ENCODE measurements around the gene KIF26B.

KIF26B gene

DNA sequence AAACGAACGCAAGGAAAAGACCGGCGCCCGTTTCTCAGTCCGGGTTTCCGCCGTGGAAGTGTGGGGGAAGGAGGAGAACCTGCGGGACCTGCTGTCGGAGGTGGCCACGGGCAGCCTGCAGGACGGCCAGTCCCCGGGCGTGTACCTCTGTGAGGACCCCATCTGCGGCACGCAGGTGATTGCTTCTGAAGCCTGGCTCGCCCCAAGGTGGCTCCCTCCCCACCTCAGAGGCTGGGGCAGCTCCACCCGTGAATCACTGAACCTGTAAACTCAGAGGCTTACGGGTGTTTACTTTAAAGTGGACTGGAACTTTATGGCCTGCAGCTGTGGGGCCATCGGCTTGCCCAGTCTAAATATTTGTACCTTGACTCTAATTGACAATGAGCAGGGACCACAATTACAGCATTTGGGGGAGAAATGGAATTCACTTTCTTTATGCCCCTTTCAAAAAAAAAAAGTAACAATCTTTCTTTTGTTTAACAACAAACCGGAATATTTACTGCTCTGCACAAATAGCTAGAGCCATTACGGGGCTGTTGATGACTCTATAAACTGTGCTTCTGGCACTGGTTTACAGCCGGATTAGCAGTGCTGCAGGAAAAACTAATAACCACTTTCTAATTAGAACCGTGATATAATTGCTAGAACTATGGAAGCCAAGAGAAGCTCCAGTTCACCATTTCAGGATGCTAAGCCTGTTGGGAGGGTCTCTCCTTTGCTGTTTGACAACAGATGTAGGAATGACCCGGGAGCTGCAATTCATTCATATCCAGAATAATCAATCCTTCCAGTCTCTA, 454.8 kb downstream of the KIF26B start:
- peak in 1 of 3 donors; percentile 7 for DNase-seq

DNA sequence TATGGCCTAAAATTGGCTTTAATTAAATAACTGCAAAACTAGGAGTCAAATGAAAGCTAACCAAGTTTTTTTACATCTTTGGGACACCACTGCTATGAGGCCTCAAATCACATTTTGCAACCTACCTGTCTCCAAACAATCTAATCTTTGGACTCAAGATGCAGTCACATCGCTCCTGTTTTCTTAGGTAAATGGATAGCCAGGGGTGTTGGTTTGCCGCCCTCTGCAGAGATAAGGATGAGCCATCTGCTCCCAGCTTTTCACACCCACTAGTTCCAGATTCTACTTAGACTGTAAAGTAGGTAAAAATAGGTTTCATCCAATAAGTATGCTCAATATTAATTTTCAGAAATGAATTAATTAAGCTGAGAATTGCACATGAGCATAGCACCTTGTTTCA, 456.5 kb downstream of the KIF26B start:
- no peak for DNase-seq

DNA sequence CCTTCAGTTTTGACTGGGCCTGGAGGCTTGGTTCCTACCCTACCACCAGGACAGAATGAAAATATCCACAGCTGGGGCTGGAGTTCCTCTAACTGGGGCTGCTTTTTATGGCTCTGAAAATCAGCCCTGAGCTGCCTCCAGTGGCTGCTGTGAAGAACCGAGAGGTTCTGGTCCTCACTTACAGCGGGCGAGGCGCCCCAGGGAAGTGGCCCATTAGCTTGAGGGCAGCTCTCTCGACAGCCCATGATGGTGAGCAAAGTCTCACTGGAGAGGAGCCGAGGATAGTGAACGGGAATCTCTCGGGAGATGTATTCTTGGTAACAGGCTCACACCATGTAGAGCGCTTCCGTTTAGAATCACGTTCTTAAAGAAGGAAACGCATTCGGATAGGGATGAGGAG, 459.7 kb downstream of the KIF26B start:
- no peak for DNase-seq

DNA sequence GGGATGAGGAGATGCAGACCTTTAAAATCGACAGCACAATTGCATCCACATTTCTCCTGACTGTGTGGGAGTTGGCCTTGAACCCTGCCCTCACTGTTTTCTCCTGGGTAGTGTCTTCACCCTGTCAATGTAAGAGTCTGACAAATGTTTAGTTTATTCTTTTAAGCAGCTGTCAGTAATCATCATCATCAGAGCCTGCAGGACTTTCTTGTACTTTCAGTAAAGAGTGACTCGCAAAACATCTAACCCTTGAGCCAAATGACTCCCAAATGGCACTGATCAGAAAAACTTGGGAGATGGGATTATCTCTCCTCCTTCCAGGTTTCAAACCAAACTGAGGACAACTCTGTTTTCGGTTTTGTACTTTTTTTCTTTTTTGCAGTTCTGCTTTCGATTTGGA, 460.2 kb downstream of the KIF26B start:
- DNase-seq, result peak in 2 of 3 donors; percentile 15 to 28

DNA sequence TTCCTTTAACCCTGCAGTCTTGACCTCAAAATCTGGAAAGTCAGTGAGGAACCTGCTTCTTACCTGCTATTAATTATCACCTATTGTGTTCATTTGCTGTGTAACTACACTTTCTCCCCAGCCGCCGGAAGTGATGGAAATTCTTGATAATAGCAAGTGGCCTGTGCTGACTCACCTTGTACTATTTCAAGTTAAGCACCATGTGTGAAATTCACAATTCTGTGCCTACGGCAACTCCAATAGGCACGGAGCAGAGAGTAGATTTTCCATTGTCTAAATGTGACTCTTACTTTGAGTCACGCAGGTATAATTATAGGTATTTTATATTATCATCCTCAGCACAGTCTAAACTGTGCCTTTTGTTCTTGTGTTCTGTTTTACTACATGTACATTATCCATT, 466.8 kb downstream of the KIF26B start:
- DNase-seq, result no peak

DNA sequence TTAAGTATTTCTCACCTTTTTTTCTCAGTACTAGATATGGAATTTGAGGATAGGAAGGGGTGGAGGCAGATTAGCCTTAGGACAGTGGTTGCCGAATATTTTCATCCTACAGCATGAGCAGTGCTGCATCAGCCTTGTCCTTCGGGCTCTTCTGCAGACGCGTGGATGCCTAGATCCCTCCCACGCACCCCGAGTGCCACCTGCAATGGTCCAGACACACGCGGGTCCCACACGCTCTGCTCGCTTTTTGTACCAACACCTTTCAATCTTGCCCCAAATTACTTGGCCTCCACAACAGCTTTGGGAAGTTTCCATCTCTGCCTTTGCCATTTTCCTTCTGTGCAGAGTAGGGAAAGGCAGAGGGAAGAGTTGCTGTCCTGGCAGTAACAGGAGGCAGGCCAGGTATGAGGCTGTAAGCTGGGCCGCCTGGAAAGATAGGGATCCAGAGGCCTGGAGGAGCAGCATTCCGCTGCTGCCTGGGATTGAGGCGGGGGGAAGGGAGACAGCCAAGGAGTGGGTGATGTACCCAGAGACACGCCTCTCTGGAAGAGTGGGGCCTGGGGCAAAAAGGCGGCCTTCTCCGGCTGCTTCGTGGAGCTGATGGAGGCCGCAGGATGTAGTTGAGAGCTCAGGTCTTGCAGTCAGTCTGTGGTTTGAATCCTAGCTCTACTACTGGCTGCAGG, 467.7 kb downstream of the KIF26B start:
- DNase-seq, result no peak

DNA sequence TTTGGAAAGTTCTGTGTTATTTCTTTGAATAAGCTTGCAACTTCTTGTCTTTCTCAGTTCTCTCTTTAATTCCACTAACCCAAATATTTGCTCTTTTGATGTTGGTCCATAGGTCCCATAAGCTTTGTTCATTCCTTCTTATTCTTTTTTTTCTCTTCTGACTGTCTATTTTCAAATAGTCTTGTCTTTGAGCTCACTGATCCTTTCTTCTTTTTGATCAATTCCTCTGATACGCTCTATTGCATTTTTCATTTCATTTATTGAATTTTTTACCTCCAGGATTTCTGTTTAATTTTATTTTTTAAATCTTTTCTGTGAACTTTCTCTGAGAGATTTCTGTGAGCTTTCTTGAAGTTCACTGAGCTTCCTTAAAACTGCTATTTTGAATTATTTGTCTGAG, 486.6 kb downstream of the KIF26B start:
- no peak for DNase-seq

DNA sequence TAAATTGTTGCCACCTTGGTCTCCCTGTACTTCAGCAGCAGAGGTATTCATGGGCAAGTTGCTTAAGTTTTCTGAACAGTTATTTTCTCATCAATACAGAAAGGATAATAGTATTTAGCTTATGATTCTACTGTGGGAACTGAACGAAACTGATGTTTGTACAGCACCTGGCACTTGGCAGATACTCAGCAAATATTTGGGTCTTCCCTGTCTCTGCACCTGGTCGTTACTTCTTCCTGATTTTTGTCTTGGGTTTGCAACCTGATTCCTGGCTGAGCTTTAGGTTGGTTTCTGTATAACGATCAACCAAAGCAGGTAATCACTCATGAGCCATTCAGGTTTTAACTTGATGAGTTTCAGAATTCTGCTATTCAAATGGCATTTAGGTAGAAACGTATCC, 490.6 kb downstream of the KIF26B start:
- DNase-seq, result no peak

DNA sequence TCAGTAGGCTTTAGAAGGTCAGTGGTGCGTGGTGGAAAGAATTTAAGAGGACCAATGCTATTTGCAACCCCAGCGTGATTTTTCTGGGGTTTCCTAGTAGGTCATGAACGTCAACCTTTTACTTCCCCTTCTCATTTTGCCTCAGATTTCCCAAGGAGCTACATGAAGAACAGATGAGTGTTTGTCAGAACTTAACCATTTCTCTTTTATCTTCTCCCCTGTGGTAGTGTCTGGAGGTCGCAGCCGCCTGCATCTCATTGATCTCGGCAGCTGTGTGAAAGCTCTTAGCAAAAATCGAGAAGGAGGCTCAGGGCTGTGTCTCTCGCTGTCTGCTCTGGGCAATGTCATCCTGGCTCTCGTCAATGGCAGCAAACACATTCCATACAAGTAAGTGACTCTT, 491.1 kb downstream of the KIF26B start:
- DNase-seq, result peak; percentile 57 to 63 (median 60)

DNA sequence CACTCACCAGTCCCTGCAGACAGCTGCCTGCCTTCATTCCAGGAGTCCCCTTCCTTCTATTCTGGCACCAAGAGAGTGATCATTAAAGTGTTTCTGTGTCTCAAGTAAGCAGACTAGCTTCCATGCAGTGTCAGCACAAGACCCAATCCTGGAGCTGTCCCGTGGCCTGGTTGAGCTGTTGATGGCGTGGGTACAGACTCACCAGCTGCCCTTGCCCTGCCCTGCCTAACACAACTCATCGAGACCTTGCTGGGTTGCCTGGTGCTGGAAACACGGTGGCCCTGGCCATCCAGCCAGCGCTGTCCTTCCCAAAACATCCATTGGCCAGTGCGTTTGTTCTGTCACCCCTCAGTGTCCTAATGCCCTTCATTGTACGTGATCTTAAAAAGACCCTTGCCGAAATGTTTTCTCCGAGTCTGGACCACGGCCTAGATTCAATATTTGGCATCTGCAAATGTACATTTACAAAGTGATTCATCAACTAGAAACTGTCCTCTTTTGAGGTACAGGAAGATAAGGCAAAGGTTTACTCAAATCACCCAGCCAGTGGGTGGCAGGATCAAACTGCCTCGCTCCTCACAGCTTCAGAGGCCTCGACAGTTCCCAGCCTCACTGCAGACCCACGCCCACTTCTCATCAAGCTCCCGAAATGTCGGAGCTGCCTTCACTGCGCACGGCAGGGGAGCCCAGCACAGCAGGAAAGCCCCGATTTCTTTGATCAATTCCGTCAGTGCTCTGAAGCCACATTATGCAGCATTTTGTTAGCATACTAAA, 494.2 kb downstream of the KIF26B start:
- no peak for DNase-seq

DNA sequence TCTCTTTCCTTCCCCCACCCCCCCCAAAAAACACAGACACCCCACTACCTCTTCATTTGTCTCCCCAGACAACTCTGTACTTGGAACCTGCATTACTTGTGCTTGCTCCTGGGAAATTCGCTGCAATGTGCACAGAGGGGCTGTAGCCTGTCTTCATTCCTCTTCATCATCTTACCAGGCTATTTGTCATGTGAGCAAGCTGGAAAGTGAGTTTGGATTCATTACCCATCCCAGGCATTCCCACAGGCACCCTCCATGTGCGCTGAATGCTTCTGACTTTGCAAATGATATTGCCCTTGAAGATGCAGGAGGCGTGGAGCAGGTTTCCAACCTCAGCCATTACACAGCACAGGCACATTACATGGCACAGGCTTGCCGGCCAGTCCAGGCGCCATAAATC, 494.9 kb downstream of the KIF26B start:
- DNase-seq, result no peak

DNA sequence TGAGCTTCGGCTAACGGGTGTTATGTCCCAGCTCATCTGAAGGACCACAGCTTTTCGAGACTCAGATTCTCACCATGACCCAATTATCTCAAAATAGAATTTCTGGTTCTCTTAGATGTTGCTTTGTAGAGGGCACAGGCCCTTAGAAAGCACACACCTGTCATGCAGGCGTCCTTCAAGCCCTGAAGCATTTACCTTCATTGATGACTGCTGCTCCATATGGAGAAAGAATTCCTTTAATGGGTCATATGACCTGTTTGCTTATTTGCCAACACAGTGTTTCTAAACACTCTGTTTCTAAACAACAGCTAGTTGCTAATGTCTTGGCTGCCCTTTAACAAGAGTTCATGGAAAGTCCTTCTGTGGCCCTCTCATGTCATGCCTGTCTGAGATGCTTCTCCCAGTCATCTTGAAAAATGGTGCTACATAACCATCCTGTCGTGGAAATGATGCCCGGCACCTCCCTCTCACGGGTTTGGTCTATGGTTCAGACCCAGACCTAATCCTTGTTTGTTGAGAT, 495.7 kb downstream of the KIF26B start:
- no peak for DNase-seq

DNA sequence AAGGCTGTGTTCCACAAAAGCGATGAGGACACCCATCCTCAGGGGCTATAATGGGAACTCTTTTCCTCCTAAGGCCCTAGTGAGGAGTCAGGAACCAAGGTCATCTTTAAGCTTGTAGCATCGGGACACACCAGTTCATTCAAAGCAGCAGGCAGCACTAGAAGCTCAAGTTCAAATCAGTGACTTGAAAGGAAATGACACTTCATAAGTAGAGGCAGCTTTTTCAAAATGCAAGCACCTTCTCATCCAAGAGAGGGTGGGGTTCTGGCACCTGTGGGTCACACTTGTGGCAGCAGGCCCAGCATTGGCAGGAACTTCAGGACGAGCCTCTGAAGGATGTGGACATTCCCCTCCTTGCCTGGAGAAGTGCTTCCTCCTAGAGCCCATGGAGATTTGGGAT, 496.3 kb downstream of the KIF26B start:
- DNase-seq, result no peak

DNA sequence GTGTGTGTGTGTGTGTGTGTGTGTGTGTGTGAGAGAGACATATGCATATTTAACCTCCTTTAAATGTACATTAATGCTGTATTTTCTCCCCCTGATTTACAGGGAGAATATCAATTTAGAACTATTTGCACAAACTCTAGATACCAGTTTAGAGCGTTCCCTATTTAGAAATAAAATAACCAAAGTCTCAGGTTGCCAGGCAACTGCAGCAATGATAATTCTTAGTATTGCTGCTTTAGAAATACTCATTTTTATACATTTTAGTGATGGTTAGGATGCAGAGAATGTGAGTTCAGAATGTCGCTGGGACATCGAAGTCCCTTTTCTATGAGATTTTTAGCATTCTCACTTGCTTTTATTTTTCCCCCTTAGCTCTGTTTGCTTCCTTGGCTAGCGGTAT, 497.3 kb downstream of the KIF26B start:
- no peak for DNase-seq

DNA sequence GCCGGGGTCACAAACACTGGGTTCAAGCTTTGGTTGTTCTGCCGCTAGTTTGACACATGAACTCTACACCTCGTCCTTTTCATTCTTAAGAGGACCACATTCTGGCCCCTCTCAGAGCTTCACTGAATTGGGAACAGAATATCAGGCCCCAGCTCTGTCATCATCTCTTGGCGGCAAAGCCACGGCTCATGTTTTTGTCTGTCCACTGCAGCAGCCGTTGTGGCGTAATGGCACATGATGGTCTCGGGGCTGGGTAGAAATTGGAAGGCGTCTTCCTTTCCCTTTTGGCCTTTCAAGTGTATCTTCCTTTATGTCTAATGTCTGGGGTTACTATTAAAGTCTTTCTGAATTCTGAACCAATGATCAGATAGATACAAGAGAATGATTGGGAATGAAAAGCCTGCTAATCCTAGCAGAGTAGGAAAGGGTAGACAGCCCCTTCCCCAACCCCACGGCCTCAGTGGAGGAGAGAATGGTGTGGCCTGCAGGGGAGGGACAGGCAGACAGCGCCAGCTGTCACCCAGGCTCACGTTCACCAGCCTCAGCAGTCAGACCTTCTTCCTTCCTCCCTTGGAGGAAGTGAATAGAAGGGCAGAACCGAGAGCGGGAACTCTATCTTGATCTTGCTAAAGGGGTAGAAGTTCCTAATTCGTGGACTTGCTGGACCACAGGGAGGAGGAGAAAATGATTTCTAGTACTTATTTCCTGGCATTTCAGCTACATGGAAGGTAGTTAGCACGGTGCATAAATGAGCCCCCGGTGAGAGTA, 498.1 kb downstream of the KIF26B start:
- DNase-seq, result peak in 2 of 3 donors; percentile 30 to 31

DNA sequence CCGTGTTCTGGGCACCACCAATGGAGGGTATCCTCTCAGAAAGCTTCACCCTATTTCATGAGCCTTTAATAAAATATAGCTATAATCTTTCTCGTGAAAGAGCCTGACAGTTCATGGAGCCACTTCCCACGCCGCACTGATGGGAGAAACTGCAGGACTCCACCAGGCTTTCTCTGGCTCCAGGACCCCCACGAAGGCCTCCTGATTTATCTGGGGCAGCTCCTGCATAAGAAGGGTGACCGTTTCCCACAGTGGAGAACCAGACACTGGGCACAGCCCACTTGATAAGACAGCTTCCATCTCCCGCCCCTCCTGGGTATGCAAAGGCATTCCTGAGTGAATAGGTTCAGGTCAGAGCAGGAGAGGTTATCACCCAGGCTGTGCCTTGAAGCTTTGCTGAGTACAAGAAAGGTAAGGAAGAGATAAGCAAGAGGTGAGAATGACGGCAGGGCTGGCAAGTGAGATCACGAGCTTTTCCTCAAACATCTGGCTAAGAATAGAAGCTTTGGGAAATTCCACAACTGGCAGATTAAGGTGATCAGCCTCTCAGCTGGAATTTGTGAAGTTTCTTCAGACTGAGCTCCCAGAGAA, 499.8 kb downstream of the KIF26B start:
- DNase-seq, result no peak

DNA sequence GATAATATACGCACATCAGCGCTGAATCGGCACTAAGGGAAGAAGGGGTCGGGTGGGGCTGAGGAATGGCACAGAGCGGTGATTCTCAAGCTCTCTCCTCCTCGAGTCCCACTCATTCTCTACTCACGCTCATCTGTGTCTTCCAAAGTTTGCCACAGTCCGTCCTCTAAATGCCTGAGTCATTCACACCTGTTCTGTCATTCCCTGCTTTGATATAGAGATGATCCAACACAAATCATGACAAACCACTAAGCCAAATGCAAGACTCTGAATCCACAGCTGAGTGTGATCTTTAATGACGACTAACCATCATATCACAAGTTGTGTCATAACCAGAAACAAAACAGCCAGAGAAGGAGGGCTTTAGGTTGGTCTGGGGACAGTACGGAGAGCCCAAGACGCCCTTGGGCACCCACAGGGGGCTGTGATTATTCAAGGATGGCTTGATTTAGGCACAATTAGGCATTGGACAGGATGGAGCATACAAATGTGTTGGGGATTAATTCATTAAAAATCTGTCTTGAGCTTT, 501.5 kb downstream of the KIF26B start:
- no peak for DNase-seq

DNA sequence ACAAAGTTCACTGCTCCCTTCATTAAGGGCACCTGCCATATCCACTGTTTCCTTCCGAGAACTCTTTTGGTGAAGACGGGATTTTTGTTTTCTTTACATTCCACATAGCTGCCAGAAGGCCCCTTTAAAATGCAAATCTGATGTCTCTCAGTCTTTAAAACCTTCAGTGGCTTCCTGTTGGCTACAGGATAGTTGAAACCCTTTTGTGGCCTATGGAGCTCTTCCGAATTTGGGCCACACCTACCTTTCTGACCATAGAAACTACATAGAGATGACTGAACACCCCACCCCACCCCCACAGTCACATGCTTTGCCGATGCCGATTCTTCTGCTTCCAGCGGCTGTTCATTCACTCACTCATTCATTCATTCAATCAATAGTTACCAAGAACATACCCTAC, 502.6 kb downstream of the KIF26B start:
- DNase-seq, result no peak

DNA sequence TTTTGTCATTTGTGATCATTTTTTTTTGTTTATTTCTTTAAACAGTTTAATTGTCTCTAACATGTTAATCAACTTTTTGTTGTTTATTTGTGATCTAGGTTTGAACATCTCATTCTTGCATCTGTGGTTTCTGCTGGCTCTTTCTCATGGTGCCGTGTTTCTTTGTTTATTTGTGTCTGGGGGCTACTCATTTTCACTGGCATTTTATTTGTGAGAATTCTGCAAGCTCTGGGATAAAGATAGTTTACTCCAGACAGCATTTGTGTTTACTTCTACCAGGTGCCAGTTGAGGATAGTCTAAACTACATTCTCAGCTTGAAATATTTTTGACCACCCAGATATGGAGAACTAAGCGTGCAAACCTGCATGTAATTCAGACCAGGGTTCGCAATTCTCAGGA, 508.6 kb downstream of the KIF26B start:
- no peak for DNase-seq

DNA sequence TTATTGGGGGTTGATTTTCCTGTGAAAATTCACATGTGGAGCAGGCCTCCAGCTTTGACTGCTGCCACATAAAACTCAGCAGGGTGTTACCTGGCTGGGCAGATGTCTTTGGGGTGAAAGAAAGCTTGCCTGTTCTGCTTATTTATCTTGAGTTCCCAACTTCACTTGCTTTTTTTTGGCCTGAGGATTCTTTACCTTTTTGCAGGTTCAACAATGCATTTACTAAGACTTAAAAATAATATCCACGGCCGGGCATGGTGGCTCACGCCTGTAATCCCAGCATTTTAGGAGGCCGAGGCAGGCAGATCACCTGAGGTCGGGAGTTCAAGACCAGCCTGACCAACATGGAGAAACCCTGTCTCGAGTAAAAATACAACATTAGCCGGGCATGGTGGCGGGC, 509.1 kb downstream of the KIF26B start:
- DNase-seq, result no peak

DNA sequence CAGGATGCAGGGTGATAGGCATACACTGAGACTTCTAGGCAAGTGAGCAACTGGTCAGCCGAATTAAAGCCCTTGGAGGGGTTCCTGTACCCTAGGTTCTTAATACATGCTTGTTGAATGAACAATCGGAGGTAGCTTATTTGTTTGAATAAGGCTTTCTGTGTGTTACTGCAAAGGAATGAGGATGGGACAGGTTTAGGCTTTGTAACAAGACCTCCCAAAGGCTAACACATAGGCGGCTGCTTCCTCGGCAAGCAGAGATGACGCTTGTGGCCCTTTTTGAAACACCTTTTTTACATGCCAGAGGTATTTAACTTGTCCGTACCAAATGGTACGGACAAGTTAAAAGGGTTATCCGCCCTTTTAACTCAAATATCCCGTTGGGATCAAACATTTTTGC, 511.6 kb downstream of the KIF26B start:
- no peak for DNase-seq

DNA sequence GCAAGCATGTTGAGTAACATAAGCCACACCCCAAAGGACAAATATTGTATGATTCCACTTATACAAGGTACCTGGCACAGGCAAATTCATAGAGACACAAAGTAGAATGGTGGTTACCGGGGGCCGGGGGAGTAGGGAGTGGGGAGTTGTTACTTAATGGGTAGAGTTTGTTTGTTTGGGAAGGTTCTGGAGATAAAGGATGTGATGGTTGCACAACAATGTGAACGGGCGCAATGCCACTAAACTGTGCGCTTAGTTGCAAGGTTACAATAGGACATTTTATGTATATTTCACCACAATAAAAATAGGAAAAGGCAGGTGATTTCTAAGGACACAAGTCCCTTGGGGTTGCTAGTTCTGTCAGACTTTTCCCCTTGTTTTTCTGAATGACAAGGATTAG, 516.6 kb downstream of the KIF26B start:
- DNase-seq, result no peak
